Limb (tissue), 2 donors: ENCODE measurements around the gene RAB1A.

Source experiments
- DNase-seq, 2 donors: peaks; one replicate each; pipeline ENCODE4 v3.0.0-alpha.2; 2016; ENCODE audit errors: extremely low spot score in 2 of 2

The RAB1A gene

GRCh38 chr2:65093211-65093610 lies 36.7 kb downstream of the RAB1A start:
- no peak for DNase-seq

DNA sequence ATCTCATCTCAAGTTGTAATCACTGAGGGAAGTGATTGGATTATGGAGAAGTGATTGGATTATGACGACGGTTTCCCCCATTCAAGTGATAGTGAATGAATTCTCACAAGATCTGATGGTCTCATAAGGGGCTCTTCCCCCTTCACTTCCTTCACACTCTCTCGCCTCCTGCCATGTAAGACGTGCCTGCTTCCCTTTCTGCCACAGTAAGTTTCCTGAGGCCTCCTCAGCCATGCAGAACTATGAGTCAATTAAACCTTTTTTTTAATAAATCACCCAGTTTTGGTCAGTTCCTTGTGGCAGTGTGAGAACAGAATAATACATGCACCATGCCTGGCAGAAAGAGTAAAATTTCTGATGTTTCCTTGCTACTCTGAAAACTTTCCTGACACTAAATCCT lies 37.1 kb downstream of the RAB1A start:
- no peak for DNase-seq

DNA sequence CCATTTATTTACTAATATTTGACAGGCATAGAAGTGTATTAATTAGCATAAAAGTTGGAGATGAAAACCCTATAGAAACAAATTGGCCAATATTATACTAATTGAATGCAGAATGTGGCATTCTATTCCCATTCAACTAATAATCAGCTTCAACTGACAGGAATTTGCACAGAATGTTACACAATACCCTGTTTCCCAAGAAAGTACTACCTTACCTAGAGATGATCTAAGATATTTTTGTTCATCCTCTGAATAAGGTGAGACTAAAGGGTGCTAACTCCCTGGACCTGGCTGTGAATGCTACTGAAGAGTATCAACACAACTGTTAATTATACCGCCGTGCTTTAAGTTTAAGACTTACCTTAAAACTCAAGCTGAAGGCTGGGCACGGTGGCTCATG lies 44.8 kb downstream of the RAB1A start:
- DNase-seq = no peak

- no peak for DNase-seq
These were observed 48.6 kb downstream of the RAB1A start for GRCh38 chr2:65081232-65081685.

GRCh38 chr2:65079017-65079416 lies 50.9 kb downstream of the RAB1A start:
- DNase-seq = no peak

GRCh38 chr2:65077898-65078297 lies 52.0 kb downstream of the RAB1A start:
- DNase-seq = no peak

DNA sequence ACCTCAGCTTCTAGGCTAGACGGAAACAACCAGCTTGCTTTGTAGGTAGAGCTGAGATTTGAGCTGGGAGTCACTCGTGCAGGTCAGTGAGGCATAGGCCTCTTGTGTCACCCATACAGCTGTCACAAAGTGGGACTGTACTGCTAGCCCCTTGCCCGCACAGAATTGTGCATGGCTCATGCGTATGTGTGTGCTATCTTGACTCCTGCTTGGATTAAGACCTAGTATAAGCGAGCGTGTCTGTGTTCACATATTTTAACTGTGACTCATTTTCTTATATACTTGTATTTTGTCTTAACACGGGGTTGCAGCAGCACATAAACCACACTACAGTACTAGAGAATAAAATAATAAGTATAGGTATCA lies 53.6 kb downstream of the RAB1A start:
- DNase-seq = no peak

GRCh38 chr2:65075605-65076344 lies 54.1 kb downstream of the RAB1A start:
- DNase-seq = no peak

DNA sequence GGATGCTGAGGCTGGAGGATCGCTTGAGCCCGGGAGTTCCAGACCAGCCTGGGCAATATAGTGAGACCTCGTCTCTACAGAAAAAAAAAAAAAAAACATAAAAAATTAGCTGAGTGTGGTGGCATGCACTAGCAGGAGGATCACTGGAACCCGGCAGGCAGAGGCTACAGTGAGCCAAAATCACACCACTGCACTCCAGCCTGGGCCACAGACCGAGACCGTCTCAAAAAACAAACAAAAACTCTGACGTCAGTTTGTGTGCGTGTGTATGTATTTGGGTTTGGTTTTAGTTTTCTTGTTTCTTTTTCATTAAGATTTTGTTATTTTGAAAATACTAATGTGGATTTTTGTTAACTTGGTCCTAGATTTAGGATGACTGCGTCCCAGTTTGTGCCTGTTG lies 54.7 kb downstream of the RAB1A start:
- DNase-seq = no peak

GRCh38 chr2:65073879-65074565 lies 55.9 kb downstream of the RAB1A start:
- DNase-seq = no peak

DNA sequence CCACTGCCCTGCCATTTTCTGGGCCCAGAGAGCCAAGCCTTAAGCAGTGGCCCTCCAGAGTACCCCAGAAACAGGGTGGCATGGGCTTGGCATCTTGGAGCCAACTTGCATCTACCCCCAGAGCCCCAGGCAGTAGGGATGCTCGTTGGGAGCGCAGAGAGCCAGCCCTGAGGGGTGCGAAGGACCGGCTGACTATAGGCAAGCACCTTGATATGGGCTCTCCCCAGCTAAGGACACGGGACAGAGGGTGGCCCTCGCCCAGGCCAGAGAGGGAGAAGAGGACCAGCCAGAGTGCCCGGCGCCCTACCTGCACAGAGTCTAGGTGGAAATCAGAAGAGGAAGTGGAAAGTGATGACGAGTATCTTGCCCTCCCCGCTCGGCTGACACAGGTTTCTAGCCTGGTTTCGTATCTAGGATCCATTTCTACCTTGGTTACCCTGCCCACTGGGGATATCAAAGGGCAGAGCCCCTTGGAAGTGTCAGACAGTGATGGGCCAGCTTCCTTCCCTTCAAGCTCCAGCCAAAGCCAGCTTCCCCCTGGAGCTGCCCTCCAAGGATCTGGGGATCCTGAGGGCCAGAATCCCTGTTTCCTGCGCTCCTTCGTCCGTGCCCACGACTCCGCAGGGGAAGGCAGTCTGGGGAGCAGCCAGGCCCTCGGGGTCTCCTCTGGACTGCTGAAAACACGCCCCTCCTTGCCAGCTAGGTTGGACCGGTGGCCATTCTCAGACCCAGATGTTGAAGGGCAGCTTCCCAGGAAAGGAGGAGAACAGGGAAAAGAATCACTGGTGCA lies 57.5 kb downstream of the RAB1A start:
- no peak for DNase-seq

DNA sequence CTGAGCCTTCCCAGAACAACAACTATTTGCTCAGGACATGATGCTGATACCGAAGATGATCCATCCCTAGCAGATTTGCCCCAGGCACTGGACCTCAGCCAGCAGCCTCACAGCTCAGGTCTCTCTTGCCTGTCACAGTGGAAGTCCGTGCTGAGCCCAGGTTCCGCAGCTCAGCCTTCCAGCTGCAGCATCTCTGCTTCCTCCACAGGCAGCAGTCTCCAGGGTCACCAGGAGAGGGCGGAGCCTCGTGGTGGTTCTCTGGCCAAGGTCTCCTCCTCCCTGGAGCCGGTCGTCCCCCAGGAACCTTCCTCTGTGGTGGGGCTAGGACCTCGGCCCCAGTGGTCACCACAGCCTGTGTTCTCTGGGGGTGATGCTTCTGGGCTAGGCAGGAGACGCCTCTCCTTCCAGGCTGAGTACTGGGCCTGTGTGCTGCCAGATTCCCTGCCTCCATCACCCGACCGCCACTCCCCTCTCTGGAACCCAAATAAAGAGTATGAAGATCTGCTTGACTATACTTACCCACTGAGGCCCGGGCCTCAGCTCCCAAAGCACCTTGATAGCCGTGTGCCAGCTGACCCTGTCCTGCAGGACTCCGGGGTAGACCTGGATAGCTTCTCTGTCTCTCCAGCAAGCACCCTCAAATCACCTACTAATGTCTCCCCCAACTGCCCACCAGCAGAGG lies 58.3 kb downstream of the RAB1A start:
- no peak for DNase-seq

- no peak for DNase-seq
These were observed 59.0 kb downstream of the RAB1A start for GRCh38 chr2:65070856-65071255.

GRCh38 chr2:65070172-65070830 lies 59.6 kb downstream of the RAB1A start:
- DNase-seq = no peak

- no peak for DNase-seq
These were observed 60.5 kb downstream of the RAB1A start for GRCh38 chr2:65069439-65069824.

- DNase-seq = no peak
These were observed 61.9 kb downstream of the RAB1A start for GRCh38 chr2:65067806-65068553.

DNA sequence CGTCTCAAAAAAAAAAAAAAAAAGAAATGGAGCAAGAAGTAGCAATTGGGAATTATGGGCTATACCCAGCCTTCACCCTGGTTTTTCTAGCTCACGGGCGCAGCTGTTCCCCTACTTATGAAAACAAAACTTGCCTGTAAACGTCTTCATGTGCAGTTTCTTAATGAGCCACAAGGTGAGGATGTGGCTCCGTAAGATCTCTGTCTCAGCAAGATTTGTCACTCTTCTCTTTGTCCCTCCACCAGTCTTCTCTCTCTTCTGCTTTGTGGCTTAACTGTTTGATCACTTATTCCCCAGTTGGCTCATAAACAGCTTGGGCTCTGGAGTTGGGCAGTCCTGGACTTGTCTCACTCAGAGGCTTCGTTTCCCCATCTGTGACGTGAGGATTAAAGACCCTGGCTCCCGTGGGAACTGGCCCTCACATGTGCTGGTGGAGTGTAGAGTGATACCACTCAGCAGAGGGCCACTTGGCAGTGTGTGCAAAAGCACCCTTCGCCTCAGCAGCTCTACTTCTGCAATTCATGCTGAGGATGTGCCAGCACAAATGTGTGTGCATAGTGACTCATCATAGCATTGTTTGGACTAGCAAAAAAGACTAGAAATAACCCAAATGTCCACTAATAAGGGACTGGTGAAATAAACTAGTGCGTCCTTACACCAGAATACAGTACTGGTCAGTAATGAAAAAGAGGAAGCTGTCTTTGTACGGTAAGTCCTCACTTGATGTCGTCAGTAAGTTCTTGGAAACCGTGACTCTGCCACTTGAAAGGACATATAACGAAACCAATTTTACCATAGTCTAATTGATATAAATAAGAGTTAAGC lies 65.0 kb downstream of the RAB1A start:
- DNase-seq = peak in 1 of 2 donors; percentile 62

- peak in 1 of 2 donors; percentile 38 for DNase-seq
These were observed 66.8 kb downstream of the RAB1A start for GRCh38 chr2:65062843-65063825.
